Measurements from ENCODE around the gene WFDC11.

DNA sequence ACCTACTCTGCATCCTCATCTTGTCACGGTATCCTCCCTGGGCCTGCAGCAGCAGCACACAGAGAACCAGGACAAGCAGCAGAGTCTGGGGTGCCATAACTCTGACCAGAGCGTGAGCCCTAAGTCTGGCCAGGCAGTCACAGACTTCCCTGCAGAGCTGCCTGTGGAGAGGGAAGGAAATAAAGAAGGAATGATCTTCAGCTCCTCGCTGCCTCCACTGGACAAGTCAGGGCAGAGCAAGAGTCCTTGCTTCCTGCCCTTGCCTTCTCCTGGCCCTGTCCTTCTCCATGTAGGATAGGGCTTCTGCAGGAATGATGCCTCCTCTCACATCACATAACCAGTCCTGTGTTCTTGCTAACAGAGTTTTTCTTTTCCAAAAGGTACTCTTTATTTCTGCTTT lies 15.9 kb upstream of the WFDC11 start:
- TF ChIP-seq ATF3 (CRISPR knock-in tag; conservative IDR thresholded peaks at IDR 0.05) (no peak), GTF2I (CRISPR knock-in tag; conservative IDR thresholded peaks at IDR 0.05) (no peak), TCF7 (CRISPR knock-in tag; IDR thresholded peaks at IDR 0.05; ENCODE audit: low read depth) (no peak)
- TF ChIP-seq, protein P1, sequence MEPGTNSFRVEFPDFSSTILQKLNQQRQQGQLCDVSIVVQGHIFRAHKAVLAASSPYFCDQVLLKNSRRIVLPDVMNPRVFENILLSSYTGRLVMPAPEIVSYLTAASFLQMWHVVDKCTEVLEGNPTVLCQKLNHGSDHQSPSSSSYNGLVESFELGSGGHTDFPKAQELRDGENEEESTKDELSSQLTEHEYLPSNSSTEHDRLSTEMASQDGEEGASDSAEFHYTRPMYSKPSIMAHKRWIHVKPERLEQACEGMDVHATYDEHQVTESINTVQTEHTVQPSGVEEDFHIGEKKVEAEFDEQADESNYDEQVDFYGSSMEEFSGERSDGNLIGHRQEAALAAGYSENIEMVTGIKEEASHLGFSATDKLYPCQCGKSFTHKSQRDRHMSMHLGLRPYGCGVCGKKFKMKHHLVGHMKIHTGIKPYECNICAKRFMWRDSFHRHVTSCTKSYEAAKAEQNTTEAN (CRISPR knock-in tag; IDR thresholded peaks at IDR 0.05), result no peak
- TF ChIP-seq, protein P2, sequence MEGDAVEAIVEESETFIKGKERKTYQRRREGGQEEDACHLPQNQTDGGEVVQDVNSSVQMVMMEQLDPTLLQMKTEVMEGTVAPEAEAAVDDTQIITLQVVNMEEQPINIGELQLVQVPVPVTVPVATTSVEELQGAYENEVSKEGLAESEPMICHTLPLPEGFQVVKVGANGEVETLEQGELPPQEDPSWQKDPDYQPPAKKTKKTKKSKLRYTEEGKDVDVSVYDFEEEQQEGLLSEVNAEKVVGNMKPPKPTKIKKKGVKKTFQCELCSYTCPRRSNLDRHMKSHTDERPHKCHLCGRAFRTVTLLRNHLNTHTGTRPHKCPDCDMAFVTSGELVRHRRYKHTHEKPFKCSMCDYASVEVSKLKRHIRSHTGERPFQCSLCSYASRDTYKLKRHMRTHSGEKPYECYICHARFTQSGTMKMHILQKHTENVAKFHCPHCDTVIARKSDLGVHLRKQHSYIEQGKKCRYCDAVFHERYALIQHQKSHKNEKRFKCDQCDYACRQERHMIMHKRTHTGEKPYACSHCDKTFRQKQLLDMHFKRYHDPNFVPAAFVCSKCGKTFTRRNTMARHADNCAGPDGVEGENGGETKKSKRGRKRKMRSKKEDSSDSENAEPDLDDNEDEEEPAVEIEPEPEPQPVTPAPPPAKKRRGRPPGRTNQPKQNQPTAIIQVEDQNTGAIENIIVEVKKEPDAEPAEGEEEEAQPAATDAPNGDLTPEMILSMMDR (IDR thresholded peaks at IDR 0.05), result no peak
- TF ChIP-seq, protein P3, sequence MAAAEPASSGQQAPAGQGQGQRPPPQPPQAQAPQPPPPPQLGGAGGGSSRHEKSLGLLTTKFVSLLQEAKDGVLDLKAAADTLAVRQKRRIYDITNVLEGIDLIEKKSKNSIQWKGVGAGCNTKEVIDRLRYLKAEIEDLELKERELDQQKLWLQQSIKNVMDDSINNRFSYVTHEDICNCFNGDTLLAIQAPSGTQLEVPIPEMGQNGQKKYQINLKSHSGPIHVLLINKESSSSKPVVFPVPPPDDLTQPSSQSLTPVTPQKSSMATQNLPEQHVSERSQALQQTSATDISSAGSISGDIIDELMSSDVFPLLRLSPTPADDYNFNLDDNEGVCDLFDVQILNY (CRISPR knock-in tag; IDR thresholded peaks at IDR 0.05), result no peak
- TF ChIP-seq, protein P4, sequence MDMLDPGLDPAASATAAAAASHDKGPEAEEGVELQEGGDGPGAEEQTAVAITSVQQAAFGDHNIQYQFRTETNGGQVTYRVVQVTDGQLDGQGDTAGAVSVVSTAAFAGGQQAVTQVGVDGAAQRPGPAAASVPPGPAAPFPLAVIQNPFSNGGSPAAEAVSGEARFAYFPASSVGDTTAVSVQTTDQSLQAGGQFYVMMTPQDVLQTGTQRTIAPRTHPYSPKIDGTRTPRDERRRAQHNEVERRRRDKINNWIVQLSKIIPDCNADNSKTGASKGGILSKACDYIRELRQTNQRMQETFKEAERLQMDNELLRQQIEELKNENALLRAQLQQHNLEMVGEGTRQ (CRISPR knock-in tag; IDR thresholded peaks at IDR 0.05), result no peak
- TF ChIP-seq, protein P5, sequence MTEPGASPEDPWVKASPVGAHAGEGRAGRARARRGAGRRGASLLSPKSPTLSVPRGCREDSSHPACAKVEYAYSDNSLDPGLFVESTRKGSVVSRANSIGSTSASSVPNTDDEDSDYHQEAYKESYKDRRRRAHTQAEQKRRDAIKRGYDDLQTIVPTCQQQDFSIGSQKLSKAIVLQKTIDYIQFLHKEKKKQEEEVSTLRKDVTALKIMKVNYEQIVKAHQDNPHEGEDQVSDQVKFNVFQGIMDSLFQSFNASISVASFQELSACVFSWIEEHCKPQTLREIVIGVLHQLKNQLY (CRISPR knock-in tag; IDR thresholded peaks at IDR 0.05), result no peak

Data from WTC11 (cell line).